ENCODE measurements around the gene SLC6A8. TPM values are rescaled to one million over a fixed set of nuclear protein-coding genes. Genes with fewer than 3 reads are reported as not detected.
"Not testable (repeated sequence)": the region's sequence is repeated elsewhere in the genome, so short reads cannot be mapped to it uniquely, and the experiment has no call there.

SLC6A8 gene
- total RNA-seq, 4 donors from 2014 or later: 19.5 to 36.2 (median 25.4) TPM

DNA sequence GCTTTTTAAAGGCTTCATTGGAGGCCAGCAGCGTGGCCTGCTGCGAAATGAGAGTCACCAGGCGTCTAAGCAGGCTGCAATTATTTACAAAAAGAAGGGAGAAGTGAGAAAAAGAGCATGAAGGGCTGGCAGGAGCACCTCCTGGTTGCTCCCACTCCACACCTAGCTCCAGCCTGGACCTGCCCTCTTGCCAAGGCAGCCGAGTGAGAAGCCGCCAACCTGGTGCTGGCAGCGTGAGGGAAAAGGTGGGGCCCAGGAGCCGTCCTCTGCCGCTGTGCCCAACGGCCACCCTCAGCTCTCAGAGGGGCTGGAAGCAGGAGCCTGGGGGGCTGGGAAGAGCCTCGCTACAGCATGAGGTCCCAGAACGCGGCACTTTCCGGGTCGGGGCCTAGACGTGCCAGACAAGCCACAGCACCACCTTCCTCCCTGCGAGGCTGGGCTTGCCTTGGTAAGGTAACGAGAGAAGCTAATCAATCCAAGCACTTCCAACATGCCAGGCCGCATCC, 16.3 kb downstream of the SLC6A8 start:
- Histone ChIP-seq H3K9me3 (no peaks in the 10 kb centered on the region), H3K4me1 (peaks cover 4 to 95% (median 21%) of the 10 kb centered on the region in 3 donors), H3K27ac (peak overlapping the region; percentile 44 to 71 (median 64)), H3K4me3 (no peak overlapping the region), H3K36me3 (peaks cover 0 to 52% (median 0%) of the 10 kb centered on the region in 3 donors), H3K27me3 (no peaks in the 10 kb centered on the region)
- DNase-seq: no peak
- TF ChIP-seq, protein P1, sequence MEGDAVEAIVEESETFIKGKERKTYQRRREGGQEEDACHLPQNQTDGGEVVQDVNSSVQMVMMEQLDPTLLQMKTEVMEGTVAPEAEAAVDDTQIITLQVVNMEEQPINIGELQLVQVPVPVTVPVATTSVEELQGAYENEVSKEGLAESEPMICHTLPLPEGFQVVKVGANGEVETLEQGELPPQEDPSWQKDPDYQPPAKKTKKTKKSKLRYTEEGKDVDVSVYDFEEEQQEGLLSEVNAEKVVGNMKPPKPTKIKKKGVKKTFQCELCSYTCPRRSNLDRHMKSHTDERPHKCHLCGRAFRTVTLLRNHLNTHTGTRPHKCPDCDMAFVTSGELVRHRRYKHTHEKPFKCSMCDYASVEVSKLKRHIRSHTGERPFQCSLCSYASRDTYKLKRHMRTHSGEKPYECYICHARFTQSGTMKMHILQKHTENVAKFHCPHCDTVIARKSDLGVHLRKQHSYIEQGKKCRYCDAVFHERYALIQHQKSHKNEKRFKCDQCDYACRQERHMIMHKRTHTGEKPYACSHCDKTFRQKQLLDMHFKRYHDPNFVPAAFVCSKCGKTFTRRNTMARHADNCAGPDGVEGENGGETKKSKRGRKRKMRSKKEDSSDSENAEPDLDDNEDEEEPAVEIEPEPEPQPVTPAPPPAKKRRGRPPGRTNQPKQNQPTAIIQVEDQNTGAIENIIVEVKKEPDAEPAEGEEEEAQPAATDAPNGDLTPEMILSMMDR (IDR thresholded peaks at IDR 0.05): no peak
- TF ChIP-seq POLR2A (IDR thresholded peaks at IDR 0.05): no peak
- 80% methylated on average over 11 of the region's 18 CpGs; no CpG with 5 or more reads in 1 of the 2 donors for WGBS, 2 donors
- intact Hi-C loops (cut with DNase I): no loop called here

DNA sequence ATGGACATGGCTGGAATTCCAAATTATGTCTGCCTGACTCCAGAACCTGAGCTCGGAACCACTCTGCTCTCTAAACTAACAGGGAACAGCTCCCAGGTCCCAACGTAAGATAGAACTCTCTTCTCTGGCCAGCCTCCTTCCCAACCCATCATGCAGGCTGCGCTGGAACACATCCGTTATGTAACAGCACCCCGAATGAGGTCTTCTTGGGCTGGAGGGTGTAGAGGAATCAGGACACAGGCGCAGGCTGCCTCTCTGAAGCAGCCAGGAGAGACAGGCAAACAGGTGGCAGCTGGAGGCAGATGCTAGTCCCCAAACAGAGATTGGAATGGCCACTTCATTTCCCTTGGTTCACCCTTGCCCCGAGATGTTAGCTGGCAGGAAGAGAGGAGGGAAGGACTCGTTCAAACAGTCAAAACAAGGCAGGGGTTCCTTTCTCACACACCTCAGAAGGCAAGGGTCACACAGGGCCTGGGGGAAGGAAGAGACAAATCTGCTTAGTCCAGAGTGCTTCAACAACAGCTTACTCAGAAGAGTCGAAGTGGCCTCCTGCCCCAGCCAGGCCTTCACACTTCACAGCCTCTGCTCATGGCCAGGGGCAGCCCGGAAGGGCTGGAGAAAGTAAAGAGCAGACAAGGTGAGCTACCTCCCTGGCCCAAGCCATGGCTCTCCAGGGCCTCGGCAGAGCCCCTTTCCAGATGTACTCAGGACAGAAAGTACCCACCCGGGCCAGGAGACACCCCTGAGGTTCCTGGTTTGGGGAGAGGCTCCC, 17.1 kb downstream of the SLC6A8 start:
- Histone ChIP-seq H3K36me3 (peaks cover 0 to 58% (median 0%) of the 10 kb centered on the region in 3 donors), H3K27ac (peak overlapping the region; percentile 39 to 71 (median 60))
- 54 to 67% methylated on average over 1 to 6 of the region's 12 CpGs for WGBS, 2 donors

DNA sequence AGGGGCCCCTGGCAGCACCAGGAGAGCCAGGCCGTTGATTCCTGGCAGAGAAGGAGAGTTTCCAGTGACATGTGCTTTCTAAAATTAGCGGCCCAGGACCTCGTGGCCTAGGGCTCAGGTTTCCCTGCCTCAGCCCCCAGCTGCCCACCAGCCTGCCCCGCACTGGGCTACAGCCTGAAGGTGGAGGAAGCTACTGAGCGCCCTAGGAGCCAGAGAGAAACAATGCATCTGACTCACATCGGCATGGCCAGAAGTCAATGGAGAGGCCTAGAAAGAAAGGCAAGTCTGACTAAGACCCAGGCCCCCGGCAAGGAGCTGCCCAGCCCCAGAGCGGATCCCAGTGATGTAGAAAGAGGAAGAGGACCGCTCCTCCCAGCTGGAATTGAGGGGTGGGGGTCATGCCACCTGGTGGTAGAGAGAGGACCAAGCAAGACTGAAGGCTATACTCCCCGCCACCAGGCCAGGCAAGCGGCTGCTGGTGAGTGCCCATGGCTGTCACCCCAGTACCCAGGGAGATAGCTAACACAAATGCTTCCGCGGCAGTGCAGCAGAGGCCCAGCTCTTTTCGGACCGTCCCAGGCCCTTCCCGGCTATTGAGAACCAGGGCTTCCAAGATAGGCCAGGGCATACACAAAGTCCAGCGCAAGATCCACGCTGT, 17.8 kb downstream of the SLC6A8 start:
- H3K27me3 ChIP-seq; H3K4me3 ChIP-seq; H3K9me3 ChIP-seq; DNase-seq; intact Hi-C loops (cut with DNase I): not testable (repeated sequence)
- Histone ChIP-seq H3K27ac (peak overlapping the region; percentile 39 to 71 (median 60)), H3K4me1 (peaks cover 4 to 85% (median 16%) of the 10 kb centered on the region in 3 donors), H3K36me3 (peaks cover 0 to 64% (median 0%) of the 10 kb centered on the region in 3 donors)
- WGBS, 2 donors: 40 to 70% methylated on average over 1 to 13 of the region's 18 CpGs

More for the DNA sequence above, 17.1 kb downstream of the SLC6A8 start:
- DNase-seq; H3K4me3 ChIP-seq; intact Hi-C loops (cut with DNase I); H3K9me3 ChIP-seq; H3K27me3 ChIP-seq: not testable (repeated sequence)
- H3K4me1 ChIP-seq: peaks cover 4 to 92% (median 21%) of the 10 kb centered on the region in 3 donors

DNA sequence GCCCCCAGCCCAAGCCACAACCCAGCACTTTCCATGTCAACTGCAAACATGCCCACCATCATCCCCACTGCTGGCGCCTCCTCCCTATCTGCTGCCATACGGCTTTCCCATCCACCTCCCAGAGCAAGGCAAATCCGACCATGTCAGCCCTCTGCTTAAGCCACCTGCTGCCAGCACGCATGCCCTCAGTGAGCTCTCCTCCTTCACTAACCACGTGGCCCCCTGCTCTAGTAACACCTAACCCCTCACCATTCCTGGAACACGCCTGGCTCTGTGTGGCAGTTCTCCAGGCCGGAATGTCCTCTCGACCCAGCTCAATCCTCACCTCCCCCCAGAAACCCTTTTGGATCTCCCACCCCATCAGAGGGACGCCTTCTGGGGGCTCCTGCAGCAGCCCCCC, 19.1 kb downstream of the SLC6A8 start:
- no peak for DNase-seq
- no peak for TF ChIP-seq POLR2A (IDR thresholded peaks at IDR 0.05)
- WGBS, 2 donors: 57 to 58% methylated on average over 6 to 9 of the region's 9 CpGs

DNA sequence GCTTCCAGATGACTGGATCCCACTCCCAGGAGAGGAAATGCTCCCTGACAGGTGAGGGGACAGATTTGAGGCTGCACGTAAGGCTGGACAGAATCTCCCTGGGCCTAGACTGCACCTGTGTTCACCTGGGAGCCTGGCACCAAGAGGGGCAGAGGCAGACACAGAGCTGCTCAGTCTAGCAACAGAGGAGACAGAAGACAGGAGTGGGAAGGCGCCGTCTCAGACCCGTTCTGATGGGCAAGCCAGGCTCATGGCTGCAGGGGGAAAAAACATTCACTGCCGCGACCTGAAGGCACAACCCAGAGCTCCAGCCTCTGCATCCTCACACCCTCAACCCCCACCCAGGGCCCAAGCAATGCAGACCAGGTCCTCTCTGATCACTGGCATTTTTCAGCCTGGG, 19.7 kb downstream of the SLC6A8 start:
- TF ChIP-seq POLR2A (IDR thresholded peaks at IDR 0.05): no peak
- TF ChIP-seq, protein P1 (IDR thresholded peaks at IDR 0.05): no peak
- Histone ChIP-seq H3K27me3 (no peaks in the 10 kb centered on the region), H3K9me3 (no peaks in the 10 kb centered on the region), H3K4me3 (no peak overlapping the region), H3K36me3 (peaks cover 0 to 63% (median 0%) of the 10 kb centered on the region in 3 donors), H3K27ac (no peak overlapping the region), H3K4me1 (peaks cover 4 to 68% (median 13%) of the 10 kb centered on the region in 3 donors)
- no peak for DNase-seq
- 78% methylated on average over 4 of the region's 6 CpGs; no CpG with 5 or more reads in 1 of the 2 donors for WGBS, 2 donors
- intact Hi-C loops (cut with DNase I): no loop called here

More for the DNA sequence above, 19.1 kb downstream of the SLC6A8 start:
- intact Hi-C loops (cut with DNase I): no loop called here
- peaks cover 0 to 63% (median 0%) of the 10 kb centered on the region in 3 donors for H3K36me3 ChIP-seq
- H3K4me3 ChIP-seq: no peak overlapping the region
- no peaks in the 10 kb centered on the region for H3K9me3 ChIP-seq
- no peak overlapping the region for H3K27ac ChIP-seq
- H3K4me1 ChIP-seq: peaks cover 4 to 73% (median 13%) of the 10 kb centered on the region in 3 donors
- H3K27me3 ChIP-seq: no peaks in the 10 kb centered on the region

DNA sequence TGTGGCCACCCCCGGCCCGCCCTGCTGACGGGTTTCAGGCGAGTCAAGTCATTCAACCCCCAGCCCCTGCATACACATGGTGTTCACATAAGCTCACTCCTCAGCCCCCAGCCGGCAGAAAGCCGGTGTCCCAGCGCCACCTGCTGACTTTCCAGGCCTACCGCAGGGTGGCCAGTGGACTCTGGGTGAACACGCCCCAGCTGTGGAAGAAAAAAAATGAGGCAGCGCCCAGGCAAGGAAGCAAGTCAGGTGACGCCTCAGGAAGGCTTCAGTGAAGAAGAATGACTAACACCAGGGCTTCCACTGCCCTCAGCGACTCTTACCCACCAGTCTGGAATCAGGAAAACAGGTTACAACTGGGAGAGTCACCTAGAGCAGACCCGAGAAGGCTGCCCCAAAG, 20.7 kb downstream of the SLC6A8 start:
- Histone ChIP-seq H3K27me3 (no peaks in the 10 kb centered on the region), H3K9me3 (no peaks in the 10 kb centered on the region), H3K27ac (peak overlapping the region; percentile 61 to 74 (median 66)), H3K36me3 (peaks cover 0 to 63% (median 0%) of the 10 kb centered on the region in 3 donors), H3K4me3 (no peak overlapping the region), H3K4me1 (peaks cover 4 to 58% (median 9%) of the 10 kb centered on the region in 3 donors)
- TF ChIP-seq POLR2A (IDR thresholded peaks at IDR 0.05): no peak
- TF ChIP-seq, protein P1 (IDR thresholded peaks at IDR 0.05): peak; percentile 20 to 71 (median 65)
- WGBS, 2 donors: 34 to 40% methylated on average over 2 to 8 of the region's 13 CpGs
- DNase-seq: no peak
- intact Hi-C loops (cut with DNase I): no loop called here
